Effector CD8-positive, alpha-beta T cell (primary cell): ENCODE measurements around the gene IFT74.
"Not testable (repeated sequence)": the region's sequence is repeated elsewhere in the genome, so short reads cannot be mapped to it uniquely, and the experiment has no call there.

ENCODE experiments used
- DNase-seq: peaks from one replicate; lab custom pipeline; 2025; lab: John Stamatoyannopoulos, UW

IFT74 gene

GRCh38 chr9:27073841-27074728 is 117.9 kb downstream of the IFT74 start:
- no peak for DNase-seq

- no peak for DNase-seq
Observed at GRCh38 chr9:27078685-27079084, 122.5 kb downstream of the IFT74 start.

GRCh38 chr9:27085456-27085855 is 129.2 kb downstream of the IFT74 start:
- DNase-seq, result no peak

- DNase-seq, result no peak
Observed at GRCh38 chr9:27086818-27087680, 130.8 kb downstream of the IFT74 start.

- no peak for DNase-seq
Observed at GRCh38 chr9:27088981-27089380, 132.8 kb downstream of the IFT74 start.

GRCh38 chr9:27089706-27090105 is 133.5 kb downstream of the IFT74 start:
- DNase-seq, result no peak

- no peak for DNase-seq
Observed at GRCh38 chr9:27090231-27090630, 134.0 kb downstream of the IFT74 start.

- no peak for DNase-seq
Observed at GRCh38 chr9:27090711-27091110, 134.5 kb downstream of the IFT74 start.

- not testable (repeated sequence) for DNase-seq
Observed at GRCh38 chr9:27092496-27092895, 136.3 kb downstream of the IFT74 start.

GRCh38 chr9:27093384-27094067 is 137.3 kb downstream of the IFT74 start:
- not testable (repeated sequence) for DNase-seq

GRCh38 chr9:27094640-27095298 is 138.6 kb downstream of the IFT74 start:
- DNase-seq, result no peak

- no peak for DNase-seq
Observed at GRCh38 chr9:27107241-27107640, 151.0 kb downstream of the IFT74 start.

- DNase-seq, result no peak
Observed at GRCh38 chr9:27108981-27109541, 152.8 kb downstream of the IFT74 start, which contains the start of gene TEK. TEK (plus strand) TSS chr9:27109225; CDS start chr9:27109591, 366 bp downstream.

GRCh38 chr9:27109621-27110020 is 153.4 kb downstream of the IFT74 start:
- DNase-seq, result no peak

GRCh38 chr9:27110181-27110580 is 154.0 kb downstream of the IFT74 start:
- DNase-seq, result no peak

- DNase-seq, result no peak
Observed at GRCh38 chr9:27112235-27112634, 156.0 kb downstream of the IFT74 start.
